ENCODE data around the gene KRTAP20-2.

Gene KRTAP20-2
- long read RNA-seq, donor 1: 0 reads
- long read RNA-seq, donor 2: 0 reads
- long read RNA-seq, donor 3: 0 reads
- long read RNA-seq, donor 4: 0 reads
- long read RNA-seq, donor 5: 0 reads
- long read RNA-seq, donor 6: 0 reads
- long read RNA-seq, donor 7: 0 reads
- long read RNA-seq, donor 8: 0 reads

DNA sequence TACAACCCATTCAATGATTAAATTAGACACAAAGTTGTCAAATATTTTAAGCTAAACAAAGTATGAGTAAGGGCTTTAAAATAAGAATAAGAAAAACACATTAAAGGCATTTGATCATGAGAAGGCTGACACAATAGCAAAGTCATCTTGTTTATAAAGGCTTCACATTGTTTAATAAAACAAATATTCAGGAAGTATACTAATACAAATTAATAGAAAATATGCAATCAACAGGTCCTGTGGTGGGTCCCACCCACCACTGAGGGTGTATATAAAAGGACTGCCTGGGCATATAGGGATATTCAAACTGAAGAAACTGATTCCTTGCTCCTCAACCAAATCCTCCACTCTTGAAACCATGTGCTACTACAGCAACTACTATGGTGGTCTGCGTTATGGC, at the start of gene KRTAP20-2:
Gene KRTAP20-2, plus strand, starts transcription at position 301 of the 400 bp plus-strand sequence. Its CDS starts 58 bp downstream, at position 359.
- DNase-seq: no peak

DNA sequence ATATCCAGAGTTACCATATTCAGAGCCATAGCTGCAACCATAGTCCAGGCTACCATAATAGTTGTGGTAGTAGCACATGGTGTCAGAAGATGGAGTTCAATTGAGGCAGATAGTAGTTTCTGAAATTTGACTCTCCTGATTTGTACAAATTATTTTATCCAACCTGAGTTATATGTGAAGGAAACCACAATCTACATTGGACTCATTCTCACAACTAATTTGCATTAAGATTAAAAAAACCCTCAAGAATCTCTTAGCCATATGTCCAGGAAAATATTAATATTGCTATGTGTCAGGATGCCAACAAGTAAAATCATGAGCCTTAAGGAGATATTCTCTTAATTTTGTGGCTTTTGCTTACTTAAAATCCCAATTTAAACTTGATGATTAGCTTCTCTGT, 44.7 kb upstream of the KRTAP20-2 start, which contains the start of gene KRTAP22-2:
Gene KRTAP22-2, minus strand, starts transcription at position 101 of the 400 bp plus-strand sequence.
- DNase-seq: no peak

DNA sequence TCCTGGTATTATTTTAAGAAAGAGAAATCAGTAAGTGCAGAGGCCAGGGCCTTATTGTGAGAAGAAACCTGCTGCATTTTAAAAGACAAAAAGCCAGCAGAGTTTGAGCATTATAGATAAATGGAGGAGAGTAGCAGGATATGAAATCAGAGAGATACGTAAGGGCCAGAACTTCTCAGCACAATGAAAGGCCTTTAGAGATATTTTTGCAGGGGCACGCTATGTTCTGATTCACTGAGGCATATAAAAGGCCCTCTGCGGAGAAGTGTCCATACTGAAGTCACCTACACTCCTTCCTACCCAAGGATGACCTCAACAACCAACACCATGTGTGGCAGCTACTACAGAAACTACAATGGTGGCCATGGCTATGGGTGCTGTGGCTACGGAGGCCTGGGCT, 42.9 kb upstream of the KRTAP20-2 start, which contains the start of gene KRTAP6-3:
Gene KRTAP6-3, plus strand, starts transcription at position 301 of the 400 bp plus-strand sequence. Its CDS starts 6 bp downstream, at position 307.
- no peak for DNase-seq

DNA sequence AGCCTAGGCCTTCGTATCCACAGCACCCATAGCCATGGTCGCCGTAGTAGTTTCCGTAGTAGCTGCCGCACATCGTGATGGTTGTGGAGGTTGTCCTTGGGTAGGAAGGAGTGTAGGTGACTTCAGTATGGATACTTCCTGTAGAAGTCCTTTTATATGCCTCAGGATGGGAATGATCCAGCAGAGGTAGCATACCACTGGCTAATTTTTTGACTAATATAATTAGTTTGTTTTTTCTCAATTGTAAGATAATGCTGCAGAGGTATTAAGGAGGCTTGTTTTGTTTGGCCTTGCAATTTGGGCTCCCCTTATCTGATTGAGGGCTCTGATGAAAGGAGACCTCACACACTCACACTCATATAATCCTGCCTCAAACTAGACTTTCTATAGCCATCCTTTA, 36.2 kb upstream of the KRTAP20-2 start, which contains the start of gene KRTAP6-2:
Gene KRTAP6-2, minus strand, starts transcription at position 101 of the 400 bp plus-strand sequence. Its CDS starts 28 bp downstream, at position 73.
- no peak for DNase-seq

DNA sequence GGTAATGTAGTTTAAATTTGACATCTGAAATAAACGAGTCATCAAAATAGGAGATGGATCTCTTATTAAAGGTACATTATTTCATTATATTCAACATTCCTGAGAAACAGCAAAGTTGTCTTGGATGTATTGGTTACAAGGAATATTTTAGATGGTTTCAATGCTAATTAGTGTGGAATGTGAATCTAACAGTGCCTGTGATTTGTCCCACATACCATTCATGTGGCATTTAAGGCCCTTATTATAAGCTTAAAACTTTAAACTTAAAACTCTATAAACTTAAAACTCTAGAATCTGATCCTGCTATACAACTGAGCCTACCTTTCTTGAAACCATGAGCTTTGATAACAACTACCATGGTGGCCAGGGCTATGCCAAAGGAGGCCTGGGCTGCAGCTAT, 34.2 kb upstream of the KRTAP20-2 start, which contains the start of gene KRTAP22-1:
Gene KRTAP22-1, plus strand, starts transcription at position 301 of the 400 bp plus-strand sequence.
- no peak for DNase-seq

DNA sequence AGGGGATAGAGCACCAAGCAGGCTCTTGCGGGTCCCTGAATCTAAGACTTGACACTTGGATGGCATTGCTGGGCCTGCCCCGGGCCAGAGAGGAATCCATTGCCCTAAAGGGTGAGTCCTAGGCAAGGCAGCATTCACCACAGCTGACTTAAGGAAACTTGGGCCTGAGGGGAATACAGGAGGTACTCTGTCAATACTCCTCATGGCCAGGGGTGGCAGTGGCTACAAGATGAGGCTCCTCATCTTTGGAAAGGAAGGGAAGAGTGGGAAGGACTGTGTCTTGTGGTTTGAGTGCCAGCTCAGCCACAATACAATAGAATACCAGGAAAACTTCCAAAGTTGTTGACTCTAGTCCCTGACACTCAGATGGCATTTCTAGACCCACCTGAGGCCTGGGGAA, 29.0 kb upstream of the KRTAP20-2 start:
- no peak for DNase-seq

DNA sequence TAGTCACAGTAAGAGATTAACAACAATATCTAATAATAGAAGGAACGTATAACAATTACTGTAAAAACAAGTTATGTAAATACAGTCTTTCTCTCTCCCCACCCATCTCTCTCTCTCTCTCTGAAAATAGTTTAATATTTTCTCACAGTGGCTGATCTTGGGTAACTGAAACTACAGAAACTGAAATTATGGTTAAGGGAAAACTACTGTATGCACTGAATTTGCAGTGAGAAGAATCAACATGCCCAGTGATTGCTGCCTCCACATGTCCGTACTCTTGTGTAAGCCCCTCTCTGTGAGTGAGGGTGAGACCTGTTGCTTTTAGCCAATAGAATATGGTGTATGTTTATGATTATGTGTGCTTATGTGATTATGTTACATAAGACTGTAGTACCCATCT, 22.9 kb upstream of the KRTAP20-2 start:
- DNase-seq: no peak

DNA sequence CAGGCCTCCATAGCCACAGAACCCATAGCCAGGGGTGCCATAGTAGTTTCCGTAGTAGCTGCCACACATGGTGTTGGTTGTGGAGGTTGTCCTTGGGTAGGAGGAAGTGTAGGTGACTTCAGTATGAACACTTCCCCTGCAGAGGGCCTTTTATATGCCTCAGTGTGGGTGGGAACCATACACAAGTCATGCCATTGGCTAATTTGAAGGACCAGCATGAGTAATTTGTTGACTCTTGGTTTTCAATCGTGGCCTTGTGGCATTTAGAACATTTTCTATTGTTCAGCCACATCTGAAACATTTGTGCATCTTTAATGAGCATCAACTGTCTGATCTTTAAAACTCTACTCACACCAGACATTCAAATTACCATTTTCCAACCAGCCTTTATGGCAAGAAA, 21.2 kb upstream of the KRTAP20-2 start, which contains the start of gene KRTAP6-1:
Gene KRTAP6-1, minus strand, starts transcription at position 95 of the 400 bp plus-strand sequence. Its CDS starts 26 bp downstream, at position 69.
- no peak for DNase-seq

DNA sequence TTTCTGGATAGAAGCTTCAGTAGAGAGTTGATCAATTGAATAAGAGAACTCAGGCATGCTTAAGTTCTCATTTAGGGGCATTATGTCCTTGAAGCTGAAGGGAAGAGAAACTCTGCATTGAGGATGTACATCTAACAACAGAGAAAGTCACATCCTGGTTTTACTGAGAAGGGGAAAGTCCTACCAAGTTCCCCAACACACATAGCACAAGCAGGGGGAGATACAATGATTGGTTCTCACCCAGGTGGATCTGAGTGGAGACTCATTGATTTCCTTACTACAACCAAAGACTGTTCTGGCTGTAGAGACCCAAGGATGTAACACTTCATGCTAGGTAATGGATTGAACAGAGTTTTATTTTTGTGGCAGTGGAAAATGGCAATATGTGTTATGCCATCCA, 19.8 kb upstream of the KRTAP20-2 start:
- no peak for DNase-seq

DNA sequence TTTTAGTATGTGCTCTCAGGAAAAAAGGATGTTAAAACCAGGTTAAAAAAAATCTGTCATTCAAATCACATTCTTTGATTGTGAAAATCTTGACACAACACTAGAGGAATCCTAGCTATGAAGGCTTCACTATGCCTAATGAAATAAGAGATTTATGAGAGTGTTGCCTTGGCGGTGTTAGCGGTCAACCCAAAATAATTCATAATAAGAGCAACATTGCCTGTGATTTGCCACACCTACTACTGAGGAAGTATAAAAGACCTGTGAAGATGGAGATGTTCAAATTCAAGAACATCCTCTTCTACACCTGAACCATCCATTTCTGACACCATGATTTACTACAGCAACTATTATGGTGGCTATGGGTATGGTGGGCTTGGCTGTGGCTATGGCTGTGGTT, 18.9 kb upstream of the KRTAP20-2 start, which contains the start of gene KRTAP20-1:
Gene KRTAP20-1, plus strand, starts transcription at position 301 of the 400 bp plus-strand sequence. Its CDS starts 30 bp downstream, at position 331.
- DNase-seq: no peak

DNA sequence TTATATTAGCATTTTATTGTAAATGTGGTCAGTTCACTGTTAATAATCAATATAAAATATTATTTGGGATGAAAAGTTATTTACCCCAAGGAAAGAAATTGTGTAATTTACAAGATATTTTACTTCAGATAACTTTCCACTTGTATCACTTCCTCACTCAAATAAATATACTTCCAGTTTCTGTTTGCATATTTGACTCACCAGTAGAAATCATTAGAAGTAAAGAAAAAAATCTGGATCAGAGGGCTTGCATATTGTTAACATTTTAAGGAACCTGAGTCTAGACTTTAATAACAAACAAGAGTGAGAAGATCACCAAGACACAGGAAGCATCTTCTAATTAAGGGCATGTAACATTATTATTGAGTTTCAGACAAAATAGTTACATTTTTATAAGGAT, 14.9 kb upstream of the KRTAP20-2 start:
- no peak for DNase-seq

DNA sequence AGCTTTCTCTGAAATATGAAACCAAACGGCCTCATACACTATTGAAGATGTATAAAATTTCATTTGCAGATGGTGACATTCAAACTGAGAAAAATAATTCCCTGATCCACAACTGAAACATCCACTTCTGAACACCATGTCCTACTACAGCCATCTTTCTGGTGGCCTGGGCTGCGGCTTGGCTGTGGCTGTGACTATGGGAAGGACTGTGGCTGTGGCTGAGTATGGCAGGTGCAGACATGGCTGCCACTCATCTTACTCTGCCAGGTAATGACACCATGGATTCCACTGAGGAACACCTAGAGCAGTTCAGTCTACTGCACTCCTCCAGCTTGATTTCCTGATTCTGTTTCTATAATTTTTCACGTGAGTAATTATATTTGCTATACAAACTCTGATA, 14.5 kb upstream of the KRTAP20-2 start, which contains the start of gene KRTAP20-4:
Gene KRTAP20-4, plus strand, starts transcription at position 106 of the 400 bp plus-strand sequence.
- no peak for DNase-seq

DNA sequence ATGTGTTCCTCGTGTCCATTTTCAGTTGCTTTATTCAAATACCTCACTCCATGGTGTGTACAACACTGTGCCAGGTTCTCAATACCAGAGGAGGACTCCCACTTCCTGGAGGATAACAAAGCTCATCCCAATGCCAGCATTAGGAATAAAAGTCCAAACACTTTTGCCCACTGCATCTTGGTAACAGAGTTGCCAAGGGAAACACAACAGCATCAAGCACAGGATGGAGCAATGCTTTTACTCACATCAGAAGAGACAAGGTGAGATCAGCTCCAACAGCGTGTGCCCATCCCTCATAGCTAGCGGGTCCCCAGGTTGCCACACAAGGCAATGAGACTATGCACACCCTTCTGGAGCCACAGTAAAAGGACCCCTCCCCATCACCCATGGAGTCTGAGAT, 11.6 kb upstream of the KRTAP20-2 start:
- no peak for DNase-seq

DNA sequence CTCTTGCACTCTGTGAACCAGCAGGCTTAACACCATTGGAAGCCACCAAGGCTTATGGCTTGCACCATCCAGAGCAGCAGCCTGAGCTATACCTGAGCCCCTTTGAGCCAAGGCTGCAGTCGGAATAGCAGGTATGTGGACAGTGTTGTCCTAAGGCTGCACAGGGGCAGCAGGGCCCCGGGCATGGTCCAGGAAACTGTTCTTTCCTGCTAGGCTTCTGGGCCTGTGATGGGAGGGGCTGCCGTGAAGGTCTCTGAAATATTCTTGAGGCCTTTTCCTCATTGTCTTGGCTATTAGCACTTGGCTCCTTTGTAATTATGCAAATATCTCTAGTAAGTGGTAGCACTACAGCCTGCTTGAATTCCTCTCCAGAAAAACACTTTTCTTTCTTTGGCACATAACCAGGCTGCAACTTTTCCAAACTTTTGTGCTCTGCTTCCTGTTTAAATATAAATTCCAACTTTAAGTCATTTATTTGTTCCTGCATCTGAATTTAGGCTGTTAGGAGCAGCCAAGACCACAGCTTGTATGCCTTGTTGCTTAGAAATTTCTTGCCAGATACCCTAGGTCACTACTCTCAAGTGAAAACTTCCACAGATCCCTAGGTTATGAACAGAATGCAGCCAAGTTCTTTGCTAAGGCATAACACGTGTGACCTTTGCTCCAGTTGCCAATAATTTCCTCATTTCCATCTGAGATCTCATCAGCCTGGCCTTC, 9.4 kb upstream of the KRTAP20-2 start:
- no peak for DNase-seq

DNA sequence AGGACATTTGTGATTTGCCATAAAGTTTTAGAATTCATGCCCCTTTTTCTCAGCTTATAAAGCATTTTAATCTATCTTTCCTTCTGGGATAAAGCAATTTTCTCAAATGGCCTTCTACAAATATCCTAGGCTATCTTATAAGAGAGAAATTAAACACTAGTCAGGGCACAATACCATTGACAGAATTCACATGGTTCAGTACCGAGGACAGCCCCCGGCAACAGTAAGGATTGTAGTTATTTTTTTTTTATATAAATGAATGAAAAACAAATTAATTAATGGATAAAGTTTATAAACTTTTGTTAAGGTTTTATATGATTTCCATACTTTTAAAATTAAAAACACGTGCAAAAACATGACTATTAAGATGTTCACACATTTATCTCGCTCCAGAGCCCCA, 6.9 kb upstream of the KRTAP20-2 start:
- no peak for DNase-seq

DNA sequence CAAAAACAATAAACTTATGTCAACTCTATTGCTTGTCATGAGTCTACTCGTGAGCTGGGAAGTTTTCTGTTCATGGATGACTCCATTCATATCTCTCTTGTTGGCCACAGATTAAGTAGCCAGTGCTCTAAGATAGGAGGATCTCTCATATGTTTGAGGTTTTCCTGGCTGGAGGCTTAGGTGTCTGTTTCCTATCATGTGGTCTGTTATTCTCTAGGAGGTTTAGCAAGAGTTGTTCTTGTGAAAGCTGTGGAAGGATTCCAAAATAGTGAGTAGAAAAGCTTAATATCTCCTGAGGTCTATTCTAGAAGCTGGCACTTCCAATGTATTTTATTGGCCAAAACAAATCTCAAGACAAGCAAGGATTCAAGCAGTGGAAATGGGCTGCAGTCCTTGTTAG, 5.8 kb upstream of the KRTAP20-2 start:
- no peak for DNase-seq

DNA sequence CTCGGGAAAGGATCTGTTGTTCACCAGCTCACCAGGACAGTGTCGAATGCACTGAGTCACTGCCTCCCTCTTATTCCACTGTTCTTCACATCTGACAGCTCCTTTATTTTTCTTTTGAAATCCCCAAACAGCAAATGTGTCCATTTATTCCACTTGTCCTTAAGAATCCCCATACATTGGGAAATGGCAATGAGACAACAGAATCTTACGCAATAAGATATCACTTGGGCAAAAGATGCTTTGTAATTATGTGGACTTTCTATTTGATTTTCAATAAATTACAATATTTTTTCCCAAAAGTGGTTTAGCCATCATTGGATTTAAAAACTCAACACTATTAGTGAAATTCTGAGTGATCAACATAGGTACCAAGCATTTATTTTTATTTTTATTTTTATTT, 3.7 kb downstream of the KRTAP20-2 start:
- DNase-seq: no peak

DNA sequence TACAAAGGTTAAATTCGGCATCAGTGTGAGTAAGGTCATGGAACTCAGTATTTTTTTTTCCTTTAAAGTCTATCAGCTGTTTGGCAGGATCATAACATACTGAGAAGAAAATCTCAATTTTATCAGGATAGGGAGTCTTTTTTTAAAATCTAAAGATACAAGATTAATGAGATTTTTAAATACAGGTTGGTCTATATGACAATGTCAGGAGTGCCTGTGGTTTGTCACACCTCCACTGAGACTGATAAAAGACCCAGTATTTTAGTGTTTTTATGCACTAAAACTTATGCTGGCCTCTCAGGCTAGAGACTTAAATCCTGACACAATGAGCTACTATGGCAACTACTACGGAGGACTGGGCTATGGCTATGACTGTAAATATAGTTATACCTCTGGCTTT, 7.6 kb downstream of the KRTAP20-2 start, which contains the start of gene KRTAP20-3:
Gene KRTAP20-3, plus strand, starts transcription at position 301 of the 400 bp plus-strand sequence.
- DNase-seq: no peak

DNA sequence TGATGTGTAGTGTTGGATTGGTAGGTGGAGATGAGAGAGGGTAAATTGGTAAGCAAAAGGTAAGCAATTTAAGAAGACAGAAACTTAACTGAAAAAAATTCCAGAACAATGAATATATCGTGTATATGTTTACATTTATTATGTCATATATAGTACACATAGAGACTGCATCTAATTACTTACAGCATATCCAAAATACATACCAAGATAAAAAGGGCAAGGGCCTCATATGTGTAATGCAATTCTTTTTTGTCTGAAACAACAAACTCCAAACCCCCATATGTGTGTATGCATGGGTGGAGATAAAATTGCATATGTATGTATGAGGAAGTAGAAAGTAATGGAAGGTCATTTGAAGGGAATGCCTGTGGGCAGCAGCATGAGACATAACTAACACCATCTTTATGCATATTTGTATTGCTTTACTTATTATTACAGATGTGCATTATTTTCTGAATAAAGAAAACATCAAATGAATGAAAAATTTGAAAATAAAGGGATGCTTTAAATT, 12.0 kb downstream of the KRTAP20-2 start:
- DNase-seq: no peak

DNA sequence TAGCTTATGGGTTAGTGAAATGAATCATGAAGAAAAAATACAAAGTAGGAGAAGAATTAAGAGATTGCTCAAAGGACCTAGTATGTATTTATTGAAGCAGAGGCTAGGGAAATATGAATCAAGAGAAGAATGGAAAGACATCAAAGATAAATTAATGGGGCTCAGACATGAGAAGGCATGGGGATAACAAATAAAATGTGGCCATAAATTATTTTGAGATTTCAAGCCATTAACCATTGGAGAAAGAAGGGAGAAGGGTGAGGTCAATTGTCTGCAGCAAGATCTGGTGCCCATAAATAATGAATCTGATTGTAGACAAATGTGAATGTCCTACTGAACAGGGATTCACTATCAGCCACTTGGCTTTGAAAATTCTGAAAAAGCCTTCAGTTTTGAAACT, 17.9 kb downstream of the KRTAP20-2 start:
- DNase-seq: no peak

DNA sequence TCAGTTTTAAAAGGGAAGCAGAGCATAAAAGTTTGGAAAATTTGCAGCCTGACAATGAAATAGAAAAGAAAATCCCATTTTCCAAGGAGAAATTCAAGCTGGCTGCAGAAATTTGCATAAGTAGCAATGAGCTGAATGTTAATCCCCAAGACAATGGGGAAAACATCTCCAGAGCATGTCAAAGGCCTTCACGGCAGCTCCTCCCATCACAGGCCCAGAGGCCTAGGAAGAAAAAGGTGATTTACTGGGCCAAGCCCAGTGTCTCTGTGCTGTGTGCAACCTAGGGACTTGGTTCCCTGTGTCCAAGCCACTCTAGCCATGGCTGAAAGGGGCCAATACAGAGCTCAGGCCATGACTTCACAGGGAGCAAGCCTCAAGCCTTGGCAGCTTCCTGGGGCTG, 33.8 kb downstream of the KRTAP20-2 start:
- no peak for DNase-seq

DNA sequence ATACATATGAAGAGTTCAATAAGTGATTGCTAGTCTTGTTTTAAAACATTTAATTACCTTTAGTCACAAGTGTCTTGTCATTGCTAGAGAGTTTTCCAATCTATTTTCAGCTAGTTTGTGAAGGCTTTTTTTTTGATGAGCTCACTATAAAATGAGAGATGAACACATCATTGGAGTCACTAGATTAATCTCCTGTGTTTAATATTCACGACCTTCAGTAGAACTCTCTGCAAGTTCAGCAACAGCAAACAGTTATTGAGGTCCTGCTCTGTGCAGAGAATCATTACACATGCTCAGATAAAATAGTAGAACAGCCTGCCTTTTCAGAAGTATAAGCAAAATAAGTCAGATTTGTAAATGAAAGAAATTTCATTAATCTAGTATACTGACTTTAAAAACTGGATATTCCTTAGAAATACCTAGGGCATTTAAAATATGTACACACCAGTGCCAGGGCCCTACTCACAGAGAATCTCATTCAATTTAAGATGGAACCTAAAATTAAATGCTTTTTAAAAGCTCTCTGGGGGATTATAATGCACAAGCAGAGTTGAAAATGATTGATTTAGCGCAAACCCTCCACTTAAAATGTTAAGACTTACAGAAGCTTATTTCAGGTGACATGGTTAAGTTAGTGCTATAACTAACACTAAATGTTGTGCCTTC, 38.1 kb downstream of the KRTAP20-2 start:
- no peak for DNase-seq
